ENCODE measurements around the gene SERPINH1.
A peak's percentile ranks its signal among the peaks of the same experiment; 100 is the strongest.
"Not testable (repeated sequence)": the region's sequence is repeated elsewhere in the genome, so short reads cannot be mapped to it uniquely, and the experiment has no call there.

Gene SERPINH1

DNA sequence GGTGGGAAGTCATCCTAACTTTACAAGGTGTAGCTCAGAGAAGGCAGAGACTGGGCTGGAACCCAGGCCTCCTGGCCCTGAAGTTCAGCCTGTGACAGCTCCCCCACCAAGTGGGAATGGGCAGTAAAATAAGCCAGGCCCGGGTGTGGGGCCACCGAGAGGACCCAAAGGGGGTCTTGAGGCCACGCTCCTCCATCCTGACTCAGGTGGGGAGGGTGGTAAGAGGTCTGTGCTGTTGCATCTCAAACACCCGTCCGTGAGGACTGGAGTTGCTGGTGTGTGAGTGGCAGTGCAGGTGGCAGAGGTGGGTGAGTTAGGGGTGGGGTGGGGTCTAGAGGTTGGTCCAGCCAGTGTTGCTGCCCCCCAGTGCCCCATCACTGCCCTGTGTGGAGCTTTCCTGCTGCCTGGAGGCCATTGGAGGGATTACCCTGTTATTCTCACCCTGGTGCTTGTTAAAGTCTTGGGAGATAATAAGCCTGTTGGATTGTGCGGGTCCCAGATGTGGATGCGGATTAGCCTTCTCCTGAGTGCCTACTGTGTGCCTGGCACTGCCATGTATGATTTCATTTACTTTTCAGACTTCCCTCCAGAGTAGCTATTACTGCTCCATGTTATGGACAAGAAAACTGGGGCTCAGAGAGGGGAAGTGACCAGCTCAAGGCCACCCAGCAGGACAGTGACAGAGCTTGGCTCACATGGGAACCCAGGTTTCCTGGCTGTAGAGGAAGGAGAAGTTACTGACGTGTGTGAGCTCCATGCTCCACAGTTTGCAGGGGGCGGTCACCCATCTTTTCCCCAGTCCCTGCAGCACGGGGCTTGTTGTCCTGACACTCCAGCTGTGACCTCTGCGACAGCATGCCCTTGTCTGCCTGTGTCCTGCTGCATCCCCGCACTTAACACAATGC lies 12.9 kb downstream of the SERPINH1 start:
- DNase-seq (ENCODE audit: low spot score) = peak; percentile 44

DNA sequence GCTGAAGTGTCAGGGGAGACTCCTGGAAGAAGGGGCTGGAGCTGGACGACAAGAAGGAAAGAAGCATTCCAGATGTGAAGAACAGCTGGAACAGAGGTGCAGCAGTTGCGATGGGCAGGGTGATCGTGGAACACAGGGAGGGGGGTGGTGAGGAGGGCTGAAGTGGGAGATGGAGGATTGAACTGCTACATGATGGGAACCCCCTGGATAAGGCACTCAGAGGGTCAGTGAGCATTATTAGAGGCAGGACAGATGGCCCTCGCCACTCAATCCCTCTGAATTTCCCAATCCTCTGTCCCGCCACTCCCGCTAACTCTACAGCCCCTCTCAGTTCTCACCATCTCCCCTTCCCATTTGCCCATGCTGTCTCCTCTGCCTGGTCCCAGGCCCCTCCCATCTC lies 14.0 kb downstream of the SERPINH1 start:
- no peak for DNase-seq (ENCODE audit: low spot score)

DNA sequence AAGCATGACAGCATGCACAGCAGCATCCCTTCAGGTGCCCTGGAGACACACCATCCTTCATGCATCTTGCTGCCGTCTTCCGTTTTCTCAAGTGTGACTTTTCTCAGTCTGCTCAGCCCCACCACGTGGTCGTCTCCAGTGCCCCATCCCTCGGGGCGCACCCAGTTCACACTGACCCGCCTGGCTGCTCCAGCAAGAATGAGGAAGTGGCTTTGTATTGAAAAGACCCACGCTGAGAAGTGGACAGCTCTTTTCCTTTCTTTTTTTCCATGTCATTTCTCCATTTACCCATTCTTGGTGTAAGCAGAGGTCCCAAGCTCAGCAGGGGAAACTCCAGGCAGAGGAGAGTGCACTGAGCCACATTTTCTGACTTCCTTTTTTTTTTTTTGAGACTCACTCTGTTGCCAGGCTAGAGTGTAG lies 14.5 kb downstream of the SERPINH1 start:
- peak; percentile 76 for DNase-seq (ENCODE audit: low spot score)

DNA sequence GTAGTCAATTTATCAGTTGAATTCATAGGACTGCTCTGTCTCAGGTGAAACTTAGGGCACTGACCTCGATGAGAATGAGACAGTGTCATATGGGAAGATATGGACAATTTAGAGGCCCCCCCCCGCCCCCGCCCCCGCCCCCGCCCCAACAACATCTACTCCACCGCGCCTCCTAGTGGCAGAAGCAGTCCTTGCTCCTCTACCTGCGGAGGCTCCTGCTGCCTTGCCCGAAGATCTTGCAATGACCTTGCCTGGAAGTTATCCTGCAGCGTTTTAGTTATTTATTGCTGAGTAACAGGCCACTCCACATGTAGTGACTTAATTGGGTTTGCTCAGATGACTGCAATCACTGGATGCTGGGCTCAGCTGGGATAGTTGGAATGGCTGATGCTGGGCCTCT lies 15.2 kb downstream of the SERPINH1 start:
- DNase-seq (ENCODE audit: low spot score) = peak; percentile 72

DNA sequence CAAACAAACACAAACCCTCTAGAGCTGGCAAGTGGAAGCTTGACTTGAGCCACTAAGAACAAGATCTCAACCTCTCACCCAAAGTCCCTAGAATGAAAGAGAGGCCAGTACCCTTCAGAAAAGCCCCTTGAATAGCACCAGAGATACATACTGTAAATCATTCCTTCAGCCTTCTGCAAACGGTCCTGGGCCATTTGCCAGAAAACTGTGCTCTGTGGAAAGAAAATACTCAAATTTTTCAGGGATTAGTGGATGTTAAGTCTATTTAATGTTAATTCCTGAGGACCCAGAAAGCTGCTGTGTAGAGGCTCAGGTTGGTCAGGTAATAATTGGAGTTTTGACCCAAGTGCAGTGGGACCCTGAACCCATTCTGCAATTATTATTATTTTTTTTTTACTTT lies 16.9 kb downstream of the SERPINH1 start:
- DNase-seq (ENCODE audit: low spot score) = no peak

DNA sequence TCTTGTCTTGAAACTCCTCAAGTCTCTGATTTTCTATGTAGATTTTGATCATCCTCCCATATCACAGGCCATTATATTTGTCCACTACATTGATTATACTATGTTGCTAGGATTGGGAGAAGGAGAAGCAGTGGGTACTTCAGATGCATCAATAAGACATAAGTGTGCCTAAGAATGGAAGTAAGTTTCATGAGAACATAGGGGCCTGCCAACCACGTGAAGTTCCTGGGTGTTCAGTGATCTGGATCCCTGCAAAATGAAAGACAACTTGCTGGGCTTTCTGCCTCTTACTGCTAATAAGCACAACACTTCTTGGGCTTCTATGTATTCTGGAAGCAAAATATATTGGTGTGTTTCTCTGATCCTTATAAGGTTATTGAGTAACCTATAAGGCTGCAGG lies 17.8 kb downstream of the SERPINH1 start:
- DNase-seq (ENCODE audit: low spot score) = no peak

DNA sequence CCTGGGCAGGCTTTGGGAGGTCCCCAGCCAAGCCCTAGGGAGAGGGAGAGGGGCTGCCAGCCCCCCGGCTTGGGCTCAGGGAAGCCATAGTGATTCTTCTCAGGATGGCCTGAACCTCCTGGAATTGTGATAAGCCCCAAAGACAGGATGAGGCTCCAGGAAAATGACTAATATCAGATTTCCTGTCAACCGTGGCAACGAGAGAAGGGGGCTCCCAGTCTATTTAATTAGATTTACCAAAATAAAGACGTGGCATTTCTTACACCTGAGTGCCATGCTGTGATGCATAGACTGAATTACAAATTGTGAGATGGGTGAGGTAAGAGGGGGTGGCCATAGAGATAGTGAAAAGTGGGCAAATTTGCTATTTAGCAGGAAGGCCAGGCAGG lies 20.4 kb downstream of the SERPINH1 start:
- no peak for DNase-seq (ENCODE audit: low spot score)

DNA sequence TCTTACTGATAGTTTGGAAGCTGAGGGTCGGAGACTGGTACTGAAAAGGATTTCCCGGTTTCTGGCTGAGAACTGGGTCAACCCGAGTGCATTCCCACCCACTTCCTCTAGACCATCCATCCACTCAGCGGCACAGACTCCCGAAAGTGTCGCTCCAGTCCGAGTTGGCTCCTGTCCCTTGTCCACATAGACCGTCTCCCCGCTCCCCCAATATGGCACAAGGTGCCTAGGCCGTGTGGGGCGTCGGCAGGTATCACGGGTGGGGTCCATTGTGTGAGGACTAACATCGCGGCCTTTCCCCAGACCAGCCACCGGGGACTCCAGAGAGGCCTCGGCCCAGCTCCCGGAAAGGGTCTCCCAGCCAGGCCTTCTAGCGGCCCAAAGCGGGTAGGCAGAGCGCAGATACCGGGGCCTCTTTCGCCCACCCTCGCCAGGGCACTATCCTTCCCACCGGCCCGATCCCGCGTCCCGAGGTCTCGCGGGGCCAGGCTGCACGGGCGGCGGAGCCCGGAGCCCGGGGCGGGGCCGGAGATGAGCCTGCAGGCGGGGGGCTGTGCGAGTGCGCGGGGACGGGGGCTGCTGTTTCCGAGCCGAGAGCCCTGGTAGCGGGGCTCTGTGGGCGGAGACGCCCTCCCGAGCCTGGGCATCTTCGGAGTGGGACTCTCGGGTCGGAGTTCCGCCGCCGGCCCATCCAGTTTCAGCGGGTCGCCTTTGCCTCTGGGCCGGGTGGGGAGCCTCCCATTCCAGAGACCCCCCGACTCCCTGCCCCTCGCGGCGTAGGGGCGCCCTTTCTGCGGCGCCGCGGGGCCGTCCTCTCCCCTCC lies 21.1 kb downstream of the SERPINH1 start:
- peak; percentile 93 for DNase-seq (ENCODE audit: low spot score)

DNA sequence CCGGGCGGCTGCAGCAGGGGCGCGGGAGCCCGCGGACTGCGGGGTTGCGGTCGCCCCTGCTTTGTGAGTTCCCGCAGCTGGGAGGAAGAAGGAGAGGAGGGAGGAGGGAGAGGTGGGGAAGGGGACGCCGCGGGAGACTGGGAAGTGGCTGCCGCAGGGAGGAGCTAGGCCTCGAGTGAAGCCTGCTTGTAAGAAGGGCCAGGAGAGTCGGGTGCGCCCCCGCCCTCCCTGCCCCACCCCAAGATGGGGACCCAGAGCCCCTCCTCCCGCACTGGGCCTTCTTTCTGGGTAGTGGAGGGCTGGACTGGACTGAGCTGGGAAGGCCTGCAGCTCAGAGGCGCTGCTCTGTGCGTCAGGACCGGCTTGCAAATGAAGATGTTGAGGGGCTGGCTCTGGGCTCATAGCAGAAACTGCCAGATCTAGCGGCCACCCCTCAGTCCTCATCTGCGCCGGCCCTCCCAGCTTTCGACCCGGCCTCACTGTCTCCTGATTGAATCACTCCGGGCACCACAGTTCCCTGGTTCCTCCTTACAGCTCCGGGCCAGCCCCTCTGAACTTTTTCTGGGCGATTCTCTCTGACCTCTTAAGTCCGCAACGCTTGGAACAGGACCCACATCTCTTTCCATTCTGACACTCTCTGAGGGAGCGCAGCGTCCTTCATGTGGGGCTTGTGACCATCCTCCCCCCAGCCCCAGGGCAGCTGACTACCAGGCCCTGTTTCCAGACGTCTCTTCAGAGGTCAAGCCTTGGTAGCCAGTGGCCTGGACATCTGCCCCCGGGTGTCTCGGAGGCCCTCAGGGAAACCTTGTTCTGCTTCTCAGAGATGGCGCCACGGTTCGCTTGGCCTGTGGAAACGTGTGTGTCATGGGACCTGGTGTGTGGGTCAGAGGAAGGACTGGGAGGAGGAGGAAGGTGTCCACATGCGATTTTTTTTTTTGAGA lies 21.9 kb downstream of the SERPINH1 start:
- peak; percentile 82 for DNase-seq (ENCODE audit: low spot score)

DNA sequence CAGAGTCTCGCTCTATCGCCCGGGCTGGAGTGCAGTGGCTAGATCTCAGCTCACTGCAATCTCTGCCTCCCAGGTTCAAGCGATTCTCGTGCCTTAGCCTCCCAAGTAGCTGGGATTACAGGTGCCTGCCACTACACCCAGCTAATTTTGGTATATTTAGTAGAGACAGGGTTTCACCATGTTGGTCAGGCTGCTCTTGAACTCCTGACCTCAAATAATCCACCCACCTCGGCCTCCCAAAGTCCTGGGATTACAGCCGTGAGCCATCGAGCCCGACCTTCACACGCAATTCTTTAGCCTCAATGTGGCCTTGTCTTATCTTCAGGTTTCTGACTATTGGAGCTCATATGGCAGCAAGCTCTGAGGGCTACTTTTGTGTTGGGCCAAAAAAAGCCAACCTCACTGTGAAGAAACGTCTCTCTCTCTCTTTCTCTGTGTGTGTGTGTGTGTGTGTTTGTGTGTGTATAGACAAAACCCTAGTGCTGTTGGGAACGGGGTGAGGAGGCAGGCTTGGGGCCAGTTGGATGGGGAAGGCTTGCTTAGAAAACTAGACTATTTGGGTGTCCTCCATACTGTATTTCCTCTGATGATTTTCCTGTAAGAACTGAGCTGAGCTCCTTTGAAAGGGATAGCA lies 22.7 kb downstream of the SERPINH1 start:
- DNase-seq (ENCODE audit: low spot score) = not testable (repeated sequence)

DNA sequence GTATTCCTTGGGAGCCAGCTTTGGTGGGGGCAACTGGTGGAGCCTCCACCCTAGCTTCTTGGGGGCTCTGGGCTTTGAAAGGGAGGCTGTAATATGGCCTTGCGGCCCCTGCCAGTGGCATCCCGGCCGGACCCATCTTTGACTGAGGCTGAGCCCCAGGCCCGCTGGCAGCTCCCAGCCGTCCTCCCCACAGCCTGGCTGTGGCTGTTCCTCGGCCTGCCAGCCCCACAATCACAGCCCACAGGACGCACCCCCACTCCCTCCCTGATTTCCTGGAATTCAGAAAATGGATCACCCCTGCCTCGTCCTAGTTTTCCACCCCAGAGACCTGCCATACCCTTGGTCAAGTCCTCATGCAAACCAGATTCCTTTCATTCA lies 23.2 kb downstream of the SERPINH1 start:
- no peak for DNase-seq (ENCODE audit: low spot score)

DNA sequence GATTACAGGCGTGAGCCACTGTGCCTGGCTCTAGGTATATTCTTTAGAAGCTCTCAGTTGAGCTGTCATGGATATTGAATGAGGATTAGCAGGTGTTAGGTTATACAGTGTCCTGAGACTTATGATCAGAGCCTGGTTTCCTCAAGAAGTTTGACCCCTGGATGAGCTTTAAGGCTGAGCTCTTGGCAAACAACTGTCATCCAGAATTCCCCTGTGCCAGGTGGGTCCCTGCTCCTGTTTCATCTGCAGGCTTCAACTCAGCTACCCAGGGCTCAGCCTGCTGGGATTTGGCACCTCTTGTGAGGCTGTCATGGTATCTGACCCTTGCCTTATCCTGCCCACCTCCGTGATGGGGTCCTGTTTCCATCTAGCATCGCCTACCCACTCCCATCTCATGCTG lies 24.3 kb downstream of the SERPINH1 start:
- DNase-seq (ENCODE audit: low spot score) = no peak

DNA sequence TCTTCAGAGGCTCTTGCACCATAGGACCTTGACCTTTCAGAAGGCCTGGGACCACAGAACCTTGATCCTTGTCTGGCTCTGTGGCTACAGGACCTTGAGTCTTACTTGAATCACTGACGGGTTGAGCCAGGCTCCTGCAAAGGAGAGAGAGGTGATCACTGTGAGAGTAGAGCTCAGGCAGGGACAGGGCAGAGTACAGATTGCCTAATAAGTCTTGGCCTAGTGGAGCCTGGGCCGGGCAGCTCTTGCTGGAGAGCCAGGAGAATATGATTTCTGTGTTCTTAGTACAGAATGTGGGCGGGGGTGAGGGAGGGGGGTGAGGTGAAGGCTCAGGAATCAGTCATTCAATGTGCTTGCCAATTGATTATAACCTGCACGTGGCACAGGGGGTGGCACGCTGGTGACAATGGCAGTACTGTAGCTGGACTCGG lies 26.0 kb downstream of the SERPINH1 start:
- DNase-seq (ENCODE audit: low spot score) = no peak

DNA sequence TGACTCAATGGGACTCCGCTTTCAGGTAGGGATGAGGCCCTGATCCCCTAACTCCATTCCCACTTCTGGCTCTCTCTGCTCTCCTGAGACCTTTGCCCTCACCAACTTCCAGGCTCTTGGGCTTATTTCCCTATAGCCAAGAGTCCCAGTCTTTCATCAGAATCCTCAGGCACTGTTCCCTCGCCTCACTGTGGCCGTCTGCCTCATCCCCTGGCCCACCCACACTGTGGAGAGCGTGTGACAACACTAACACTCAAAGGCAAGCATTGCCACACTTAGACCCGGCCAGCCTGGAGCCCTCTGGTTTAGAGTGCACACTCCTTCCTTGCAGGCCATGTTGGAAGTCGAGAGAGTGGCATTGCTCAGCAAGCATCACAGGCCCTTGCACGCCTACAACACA lies 27.0 kb downstream of the SERPINH1 start:
- DNase-seq (ENCODE audit: low spot score) = no peak

DNA sequence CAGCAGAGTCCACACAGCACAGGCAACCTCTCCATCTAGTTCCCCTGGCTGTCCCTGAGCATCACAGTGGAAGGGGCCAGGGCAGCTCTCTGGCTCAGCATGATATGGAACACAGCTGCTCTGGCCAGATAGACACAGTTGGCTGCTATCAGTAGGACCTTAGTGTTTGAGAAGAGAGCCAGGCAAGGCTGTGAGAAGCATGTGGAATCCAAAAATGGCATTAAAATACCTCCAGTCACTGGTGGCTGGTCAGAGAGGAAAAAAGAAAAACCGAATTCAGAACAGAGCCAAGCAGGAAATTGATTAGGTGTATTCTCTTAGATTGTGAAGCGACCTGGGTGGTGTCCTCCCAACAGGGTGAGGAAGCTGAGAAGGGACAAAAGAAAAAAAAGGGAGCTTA lies 27.9 kb downstream of the SERPINH1 start:
- no peak for DNase-seq (ENCODE audit: low spot score)

DNA sequence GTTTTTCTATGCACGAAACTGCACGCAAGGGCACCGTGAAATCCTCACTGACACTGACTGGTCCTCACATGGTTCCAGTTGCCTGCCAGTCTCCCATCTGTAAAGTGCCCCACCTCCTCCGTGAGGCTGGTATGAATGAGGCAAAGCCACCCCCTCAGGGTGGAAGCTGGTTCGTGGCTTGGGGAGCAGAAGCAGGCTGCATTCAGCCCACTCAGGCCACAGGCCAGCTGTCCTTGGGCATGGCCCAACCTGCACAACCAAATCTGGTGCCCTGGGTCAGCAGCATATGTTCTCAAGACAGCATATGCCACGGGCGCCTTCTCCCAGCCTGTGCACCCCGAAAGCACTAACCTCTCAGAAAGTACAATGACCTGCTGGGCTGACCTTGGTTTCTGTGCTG lies 29.3 kb downstream of the SERPINH1 start:
- no peak for DNase-seq (ENCODE audit: low spot score)

DNA sequence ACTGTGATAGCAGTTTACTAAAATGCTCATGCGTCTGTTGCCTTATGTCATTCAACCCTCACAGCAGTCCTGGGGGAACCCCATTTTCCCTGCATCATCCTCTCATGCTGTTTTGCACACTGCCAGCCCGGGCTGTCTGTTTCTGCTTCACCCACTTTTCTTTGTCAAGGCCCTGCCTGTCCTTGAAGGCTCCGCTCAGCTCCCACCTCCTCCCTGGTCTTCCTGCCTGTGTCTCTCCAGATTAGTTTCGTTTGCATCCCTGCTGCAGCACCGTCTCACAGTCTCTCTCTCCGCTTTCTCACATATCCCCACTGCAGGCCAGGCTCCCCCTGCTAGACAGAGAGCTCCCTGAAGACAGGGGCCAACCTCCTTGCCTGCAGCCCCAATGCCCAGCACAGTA lies 29.9 kb downstream of the SERPINH1 start:
- DNase-seq (ENCODE audit: low spot score) = no peak

DNA sequence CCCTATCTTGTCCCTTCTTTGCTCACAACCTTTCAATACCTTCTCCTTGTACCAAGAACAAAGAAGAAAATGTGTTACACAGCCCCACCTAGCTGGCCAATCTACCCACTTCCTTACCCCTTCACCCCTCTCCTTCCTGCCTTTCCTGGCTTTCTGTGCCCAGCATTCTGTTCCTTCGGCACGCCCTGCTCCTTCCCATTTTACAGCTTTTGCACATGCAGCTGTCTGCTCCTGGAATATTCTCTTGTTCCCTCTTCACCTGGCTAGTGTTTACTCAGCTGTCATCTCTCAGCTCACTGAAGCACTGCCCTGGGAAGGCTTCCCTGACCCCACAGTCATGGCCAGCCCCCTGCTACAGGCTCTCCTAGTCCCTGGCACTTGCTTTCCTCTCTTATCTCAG lies 30.7 kb downstream of the SERPINH1 start:
- no peak for DNase-seq (ENCODE audit: low spot score)

DNA sequence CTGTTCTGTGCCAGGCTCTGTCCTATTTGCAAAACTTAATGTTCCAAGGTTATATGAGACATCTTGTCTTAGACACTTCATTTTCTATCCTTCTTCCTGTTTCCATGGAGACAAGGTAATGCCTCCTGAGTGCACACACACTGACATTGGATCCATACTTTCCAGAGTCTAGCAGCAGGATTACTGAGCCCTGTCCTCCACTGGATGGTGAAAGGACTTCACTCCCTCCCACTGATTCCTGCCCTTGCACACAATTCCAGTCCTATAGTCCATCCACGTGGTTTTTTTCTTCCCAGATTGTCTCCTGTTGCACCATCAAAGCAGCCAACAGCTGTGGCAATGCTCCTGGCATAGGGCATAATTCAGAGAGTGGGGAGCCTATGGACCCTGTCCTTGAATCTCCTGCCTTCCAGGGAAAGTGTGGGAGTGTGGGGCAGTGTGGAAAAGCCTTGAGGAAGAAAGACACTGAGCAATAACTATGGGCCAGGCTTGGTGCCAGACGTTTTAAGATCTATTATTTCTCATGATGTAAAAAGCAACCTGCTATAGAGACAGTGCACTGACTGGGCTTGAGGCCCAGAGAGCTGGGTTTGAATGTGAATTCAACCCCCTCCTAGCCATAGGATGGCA lies 31.3 kb downstream of the SERPINH1 start:
- DNase-seq (ENCODE audit: low spot score) = no peak

DNA sequence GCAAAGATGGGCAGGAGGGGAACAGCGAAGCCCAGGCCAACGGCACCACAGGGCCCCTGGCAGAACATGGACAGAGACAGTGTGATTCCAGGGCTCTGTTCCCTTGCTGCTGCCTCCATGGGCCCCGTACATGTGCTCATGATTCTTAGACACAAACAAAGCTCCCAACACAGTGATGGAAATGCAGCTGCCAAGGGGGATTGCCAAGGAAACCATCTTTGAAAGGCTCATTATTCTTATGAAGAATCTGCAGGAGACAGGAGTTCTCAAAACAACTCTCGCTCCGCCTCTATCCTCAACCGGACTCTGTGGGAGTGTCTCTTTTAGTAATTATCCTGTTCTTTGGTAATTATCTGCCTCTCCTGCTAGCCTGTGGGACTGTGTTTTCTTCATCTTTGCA lies 32.2 kb downstream of the SERPINH1 start:
- no peak for DNase-seq (ENCODE audit: low spot score)

DNA sequence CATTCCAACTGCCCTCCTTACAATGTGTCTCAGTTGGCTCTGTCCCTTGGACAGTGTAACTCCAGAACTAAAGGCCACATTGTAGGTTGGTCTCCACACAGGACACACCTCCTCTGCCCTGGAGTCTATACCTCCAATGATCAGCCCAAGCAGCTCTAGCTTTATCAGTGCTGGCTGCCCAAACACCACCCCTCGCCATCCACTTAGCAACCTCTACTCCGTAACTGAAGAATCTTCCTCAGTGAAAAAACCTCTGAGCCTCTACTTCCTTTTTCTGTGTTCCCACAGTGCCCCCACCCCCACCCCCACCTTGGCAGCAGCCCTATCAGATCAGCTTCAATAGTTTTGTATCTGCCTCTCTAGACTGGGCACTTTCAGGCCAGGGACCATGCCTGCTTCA lies 33.4 kb downstream of the SERPINH1 start:
- no peak for DNase-seq (ENCODE audit: low spot score)
